H1 (cell line): ENCODE results near the gene DIPK2B. TPM values are rescaled to one million over a fixed set of nuclear protein-coding genes. Genes with fewer than 3 reads are reported as not detected.

Experiments used
- CHD1 ChIP-seq: IDR thresholded peaks from 2 replicates; pipeline ENCODE4 v1.6.1; 2012; ENCODE audit warnings: low read depth, low read length, improper control_type of control experiment
- YY1 ChIP-seq: IDR thresholded peaks from 2 replicates; pipeline ENCODE4 v1.6.1; 2011; ENCODE audit warnings: low read depth, mild to moderate bottlenecking, low read length
- polyA plus RNA-seq, 7 experiments: library from polyadenylated mRNA; depleted of rRNA in 3 of 7; stranded (reverse) in 5 of 7; unstranded in 2 of 7; fragments of >200 nt in 5 of 7; fragments of 200-250 nt in 2 of 7; gene quantifications; 1 replicate in 5 of 7; 2 replicates in 1 of 7; 4 replicates in 1 of 7; pipeline versions ENCODE4 v1.2.1 to v1.2.3, GENCODE V29; 2011 to 2013; ENCODE audit warnings: missing spikeins in 2 of 7, mixed read lengths in 2 of 7
- total RNA-seq: library from RNA; stranded (reverse); fragmentation: NEBNext Ultra II Directional; extraction: Animal tissue kit (Norgen Biotek cat#: 25700); gene quantifications from 2 replicates; pipeline ENCODE4 v1.2.1, GENCODE V29; 2021

Gene DIPK2B
- total and polyA plus RNA-seq, 2 of the 8 experiments (the other 6 are each of a cell fraction or from before 2014, with no cell fraction given), result not detected

- TF ChIP-seq CHD1 (no peak), YY1 (no peak)
- TF ChIP-seq, all 59 proteins: peak for 0
Measured at GRCh38 chrX:45191820-45192409, 8.8 kb downstream of the DIPK2B start (continued).
